HCT116 (cell line): ENCODE results near the gene WFDC1. TPM values are rescaled to one million over a fixed set of nuclear protein-coding genes. Genes with fewer than 3 reads are reported as not detected.

Experiments
- ATAC-seq: fragments of 200-7000 bp; cut with Tn5 transposase; 2 replicates; pipeline ENCODE4 v1.9.1; 2020; ENCODE audit warnings: mild to moderate bottlenecking, moderate library complexity
- BruUV-seq: library from RNA; stranded (reverse); fragments of 400-500 nt; replicated peaks from 2 replicates; lab custom pipeline; 2021; lab: Mats Ljungman, UMichigan
- CTCF ChIA-PET: fragments of 300-600 bp; sonication (Branson Sonifier 250); formaldehyde crosslinking; loops from one replicate; lab custom pipeline; 2021; ENCODE audit warnings: antibody characterized with exemption; lab: Charles Lee
- POLR2A ChIA-PET: fragments of 300-600, 350-600 bp; sonication (Branson Sonifier 250); formaldehyde crosslinking; loops from one replicate; lab custom pipeline; 2021; ENCODE audit warnings: antibody characterized with exemption; lab: Charles Lee
- RAD21 ChIA-PET, 2 experiments: fragments of 300-600 bp; sonication (Branson Sonifier 250); formaldehyde crosslinking; loops; one replicate each; lab custom pipeline; 2023; ENCODE audit warnings: low total read pairs in 2 of 2; ENCODE audit not compliant: uncharacterized antibody in 2 of 2, unreplicated experiment in 2 of 2, low non-redundant PET in 1 of 2; lab: Charles Lee
- DNase-seq: peaks from one replicate; pipeline ENCODE4 v3.0.0-alpha.2; 2010; ENCODE audit warnings: low read depth, low spot score
- H2AFZ ChIP-seq: fragments of 200-600 bp; shearing (Covaris generic), sonication (generic); 2 replicates; pipeline ENCODE4 v1.6.1; 2017; ENCODE audit warnings: low read depth, mixed run types, mixed read lengths, antibody characterized with exemption, low read length; ENCODE audit not compliant: poor library complexity, severe bottlenecking
- H3K27ac ChIP-seq: 2 replicates; pipeline ENCODE4 v1.5.1; 2012; ENCODE audit warnings: low read depth, low read length
- H3K27me3 ChIP-seq: fragments of 200-600 bp; sonication (generic); 2 replicates; pipeline ENCODE4 v1.6.1; 2016; ENCODE audit warnings: mixed run types, low read length, mixed read lengths; ENCODE audit not compliant: insufficient read depth
- H3K36me3 ChIP-seq, 2 experiments: fragments of 200-500 bp in 1 of 2; fragments of 200-600 bp in 1 of 2; sonication (Bioruptor generic) in 1 of 2; sonication (generic) in 1 of 2; 2 replicates each; pipeline versions ENCODE4 v1.5.1 to v1.6.1; 2014 to 2016; ENCODE audit warnings: low read length in 2 of 2, inconsistent platforms in 1 of 2, mixed read lengths in 1 of 2, mixed run types in 1 of 2; ENCODE audit not compliant: insufficient read depth in 2 of 2, control insufficient read depth in 1 of 2
- H3K4me1 ChIP-seq, 2 experiments: fragments of 200-600 bp in 1 of 2; sonication (generic) in 1 of 2; 2 replicates each; pipeline versions ENCODE4 v1.5.1 to v1.6.1; 2012 to 2017; ENCODE audit warnings: low read length in 2 of 2, inconsistent platforms in 1 of 2, mild to moderate bottlenecking in 1 of 2, mixed read lengths in 1 of 2, mixed run types in 1 of 2, moderate library complexity in 1 of 2; ENCODE audit not compliant: insufficient read depth in 2 of 2, control insufficient read depth in 1 of 2
- H3K4me2 ChIP-seq: fragments of 200-600 bp; sonication (generic); 2 replicates; pipeline ENCODE4 v1.6.1; 2017; ENCODE audit warnings: mixed run types, low read length, mixed read lengths
- H3K4me3 ChIP-seq, 2 experiments: fragments of 200-600 bp in 1 of 2; sonication (generic) in 1 of 2; replicated peaks in 1 of 2; 2 replicates each; pipeline ENCODE4 v1.5.1; 2011 to 2016; ENCODE audit warnings: low read length in 2 of 2, control low read depth in 1 of 2, low read depth in 1 of 2, mild to moderate bottlenecking in 1 of 2, mixed read lengths in 1 of 2, mixed run types in 1 of 2
- H3K79me2 ChIP-seq: fragments of 200-600 bp; sonication (generic); 2 replicates; pipeline ENCODE4 v1.6.1; 2017; ENCODE audit warnings: mild to moderate bottlenecking, mixed run types, low read length, moderate library complexity, mixed read lengths; ENCODE audit not compliant: insufficient read depth
- H3K9ac ChIP-seq: fragments of 200-600 bp; sonication (generic); 2 replicates; pipeline ENCODE4 v1.6.1; 2016; ENCODE audit warnings: low read length, mixed read lengths
- H3K9me2 ChIP-seq: fragments of 200-600 bp; sonication (generic), shearing (Covaris generic); 2 replicates; pipeline ENCODE4 v1.6.1; 2017; ENCODE audit warnings: mixed run types, mild to moderate bottlenecking, moderate library complexity; ENCODE audit not compliant: insufficient read depth
- H3K9me3 ChIP-seq, 2 experiments: fragments of 200-500 bp in 1 of 2; fragments of 200-600 bp in 1 of 2; sonication (Bioruptor generic) in 1 of 2; sonication (generic) in 1 of 2; 2 replicates each; pipeline ENCODE4 v1.6.1; 2014 to 2017; ENCODE audit warnings: low read length in 2 of 2, mixed read lengths in 2 of 2, inconsistent platforms in 1 of 2, low read depth in 1 of 2, mild to moderate bottlenecking in 1 of 2, mixed run types in 1 of 2, moderate library complexity in 1 of 2; ENCODE audit not compliant: control insufficient read depth in 1 of 2, insufficient read depth in 1 of 2
- H4K20me1 ChIP-seq: fragments of 200-600 bp; sonication (generic), shearing (Covaris generic); 2 replicates; pipeline ENCODE4 v1.6.1; 2017; ENCODE audit warnings: mixed run types, mild to moderate bottlenecking, moderate library complexity; ENCODE audit not compliant: insufficient read depth
- CBX3 ChIP-seq: IDR thresholded peaks from 2 replicates; pipeline ENCODE4 v1.6.1; 2012; ENCODE audit warnings: low read depth
- EZH2 ChIP-seq: fragments of 200-600 bp; sonication (generic); IDR thresholded peaks from 2 replicates; pipeline ENCODE4 v1.6.1; 2017; ENCODE audit warnings: antibody characterized with exemption, mixed run types
- JUND ChIP-seq: IDR thresholded peaks from 2 replicates; pipeline ENCODE4 v1.6.1; 2012
- SP1 ChIP-seq: IDR thresholded peaks from 2 replicates; pipeline ENCODE4 v1.6.1; 2012; ENCODE audit warnings: low read depth
- SRF ChIP-seq: IDR thresholded peaks from 2 replicates; pipeline ENCODE4 v1.6.1; 2012; ENCODE audit warnings: low read depth
- ZFX ChIP-seq: fragments of 450-650 bp; IDR thresholded peaks from 2 replicates; pipeline ENCODE4 v1.6.1; 2017
- ZNF274 ChIP-seq: fragments of 200-500 bp; sonication (Bioruptor generic); IDR thresholded peaks from 2 replicates; pipeline ENCODE4 v1.6.1; 2014; ENCODE audit warnings: mild to moderate bottlenecking, low read depth, low read length, inconsistent platforms
- intact Hi-C: fragments of 100-400 bp; cut with micrococcal nuclease; formaldehyde crosslinking; loops from 2 replicates; pipeline ENCODE4 v1.10.0; 2022
- total RNA-seq: library from RNA; stranded (reverse); gene quantifications from one replicate; pipeline ENCODE4 v1.2.1, GENCODE V29; 2021; ENCODE audit not compliant: unreplicated experiment

WFDC1 gene
- total RNA-seq, 1 experiment from 2014 or later: 0.42 TPM

DNA sequence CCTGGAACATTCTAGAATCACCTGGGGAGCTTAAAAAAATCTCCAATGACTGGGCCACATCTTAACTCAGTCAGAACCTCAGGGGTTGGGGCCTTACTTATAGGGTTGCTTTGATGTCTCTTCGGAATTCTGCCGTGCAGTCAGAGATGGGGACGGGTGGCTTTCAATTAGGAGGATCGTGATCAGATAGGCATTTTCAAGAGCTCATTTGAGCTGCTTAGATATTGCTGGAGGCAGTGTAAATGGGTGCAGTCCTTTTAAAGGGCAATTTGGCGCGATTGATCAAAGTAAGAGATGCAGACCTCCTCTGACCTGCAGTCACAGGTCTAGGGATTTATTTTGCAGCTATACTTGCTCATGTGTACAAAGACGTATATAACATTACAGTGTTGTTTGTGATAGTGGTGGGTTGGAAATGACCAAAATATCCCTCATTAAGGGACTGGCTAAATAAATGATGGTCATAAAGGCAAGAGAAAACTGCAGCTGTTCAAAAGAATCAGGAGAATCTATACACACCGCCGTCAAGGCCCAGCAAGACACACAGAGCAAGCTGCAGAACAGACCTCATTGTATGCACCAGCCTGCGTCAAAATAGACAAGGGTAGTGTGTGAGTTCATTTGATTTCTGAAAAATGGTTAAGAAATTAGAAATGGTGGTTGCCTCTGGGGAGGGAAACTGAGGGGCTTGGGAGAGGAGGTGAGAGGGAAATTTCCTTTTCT lies 48.6 kb upstream of the WFDC1 start:
- ATAC-seq: no peak
- H3K9me3 ChIP-seq: no peaks in the 10 kb centered on the region
- H3K27ac ChIP-seq: no peak overlapping the region
- ChIA-PET CTCF (interaction anchor here (0.5 to 1.7 kb wide), 2 partner anchors 27 to 59 kb away, joined by 3 to 6 read pairs; partner anchors contain the start of gene TAF1C), POLR2A (interaction anchor here (0.6 kb wide), 1 partner anchor 14 kb away, joined by 3 read pairs; no protein-coding TSS in a partner anchor), RAD21 (no interaction called here)
- peaks cover 0 to 6% of the 10 kb centered on the region in 2 experiments; a peak in 1 of 4 replicates for H3K4me1 ChIP-seq
- no peaks in the 10 kb centered on the region for H3K36me3 ChIP-seq
- no peaks in the 10 kb centered on the region for H3K79me2 ChIP-seq
- no peak overlapping the region for H2AFZ ChIP-seq
- no peak overlapping the region for H3K4me2 ChIP-seq
- H3K4me3 ChIP-seq: no peak overlapping the region
- BruUV-seq: no TSS peak
- DNase-seq: no peak
- no peak overlapping the region for H3K9ac ChIP-seq
- intact Hi-C loops: no loop called here
- no peaks in the 10 kb centered on the region for H3K27me3 ChIP-seq
- no peaks in the 10 kb centered on the region for H3K9me2 ChIP-seq
- H4K20me1 ChIP-seq: no peaks in the 10 kb centered on the region
- TF ChIP-seq SRF (no peak), CBX3 (no peak), ZNF274 (no peak), EZH2 (no peak)

DNA sequence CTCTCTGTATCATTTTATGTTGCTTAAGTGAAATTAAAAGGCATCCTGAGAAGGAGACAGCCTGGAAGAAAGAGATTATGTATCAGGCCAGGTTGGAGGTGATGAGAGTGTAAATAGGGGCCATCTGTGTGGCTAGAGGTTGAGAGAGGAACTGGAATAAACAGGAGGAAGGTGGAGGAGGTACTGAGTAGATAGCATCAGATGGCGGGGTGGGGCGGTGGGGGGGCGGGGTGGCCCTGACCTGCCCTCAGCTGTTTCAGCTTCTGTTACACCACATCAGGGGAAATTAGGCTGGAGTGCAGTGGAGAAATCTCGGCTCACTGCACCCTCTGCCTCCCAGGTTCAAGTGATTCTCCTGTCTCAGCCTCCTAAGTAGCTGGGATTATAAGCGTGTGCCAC lies 48.0 kb upstream of the WFDC1 start:
- POLR2A ChIA-PET: interaction anchor here (0.6 kb wide), 1 partner anchor 13 kb away, joined by 3 read pairs; no protein-coding TSS in a partner anchor
- no peak for ATAC-seq
- Histone ChIP-seq H3K4me1 (peaks cover 0 to 6% of the 10 kb centered on the region in 2 experiments; a peak in 1 of 4 replicates), H3K9ac (no peak overlapping the region), H3K9me2 (no peaks in the 10 kb centered on the region), H4K20me1 (no peaks in the 10 kb centered on the region), H3K4me2 (no peak overlapping the region), H3K36me3 (no peaks in the 10 kb centered on the region), H3K79me2 (no peaks in the 10 kb centered on the region), H3K9me3 (no peaks in the 10 kb centered on the region), H2AFZ (no peak overlapping the region)
- RAD21 ChIA-PET: no interaction called here
- BruUV-seq: no TSS peak
- DNase-seq: no peak
- no peak for TF ChIP-seq JUND
- TF ChIP-seq ZFX: no peak
- no peak for TF ChIP-seq SP1
- TF ChIP-seq, all 23 proteins: peak for 0
- H3K27me3 ChIP-seq: no peaks in the 10 kb centered on the region
- H3K27ac ChIP-seq: no peak overlapping the region
- CTCF ChIA-PET: interaction anchor here (1.7 kb wide), 1 partner anchor 60 kb away, joined by 6 read pairs; the partner anchor contains the start of gene TAF1C
- no peak overlapping the region for H3K4me3 ChIP-seq
- intact Hi-C loops: no loop called here
